NOMO-1 (cell line): ENCODE results near the gene VASP.

ENCODE experiments used
- DNase-seq, 2 experiments: peaks; one replicate each; lab custom pipeline; 2025; ENCODE audit not compliant: unreplicated experiment in 2 of 2; lab: John Stamatoyannopoulos, UW

VASP gene

GRCh38 chr19:45514376-45515051 is 7.2 kb downstream of the VASP start:
- peak in 1 of 2 experiments; percentile 68 for DNase-seq

GRCh38 chr19:45515081-45515624 is 7.9 kb downstream of the VASP start:
- peak; percentile 74 to 94 for DNase-seq

- no peak for DNase-seq
Observed at GRCh38 chr19:45515807-45516401, 8.6 kb downstream of the VASP start.

GRCh38 chr19:45517238-45517637 is 10.0 kb downstream of the VASP start:
- DNase-seq: no peak

DNA sequence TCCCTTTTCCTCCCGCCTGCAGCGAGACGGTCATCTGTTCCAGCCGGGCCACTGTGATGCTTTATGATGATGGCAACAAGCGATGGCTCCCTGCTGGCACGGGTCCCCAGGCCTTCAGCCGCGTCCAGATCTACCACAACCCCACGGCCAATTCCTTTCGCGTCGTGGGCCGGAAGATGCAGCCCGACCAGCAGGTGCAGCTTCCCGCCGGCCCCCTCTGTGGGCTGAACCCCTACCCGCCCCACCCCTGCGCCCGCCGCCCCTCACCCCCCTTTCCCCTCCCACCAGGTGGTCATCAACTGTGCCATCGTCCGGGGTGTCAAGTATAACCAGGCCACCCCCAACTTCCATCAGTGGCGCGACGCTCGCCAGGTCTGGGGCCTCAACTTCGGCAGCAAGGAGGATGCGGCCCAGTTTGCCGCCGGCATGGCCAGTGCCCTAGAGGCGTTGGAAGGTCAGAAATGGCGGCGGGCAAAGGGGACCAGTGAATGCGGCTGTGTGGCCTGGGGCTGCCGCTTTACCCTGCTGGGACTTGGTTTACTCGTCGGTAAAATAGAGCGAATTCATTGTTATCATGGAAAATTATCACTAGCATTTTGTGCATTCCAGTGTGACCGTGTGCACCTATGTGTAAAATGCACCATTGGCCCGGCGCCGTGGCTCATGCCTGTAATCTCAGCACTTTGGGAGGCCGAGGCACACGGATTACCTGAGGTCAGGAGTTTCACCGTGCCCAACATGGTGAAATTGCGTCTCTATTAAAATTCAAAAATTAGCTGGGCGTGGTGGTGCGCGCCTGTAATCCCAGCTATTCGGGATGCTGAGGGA is 10.6 kb downstream of the VASP start:
- DNase-seq: no peak

GRCh38 chr19:45518469-45518826 is 11.2 kb downstream of the VASP start:
- DNase-seq: no peak

GRCh38 chr19:45522010-45522941 is 15.0 kb downstream of the VASP start:
- DNase-seq: no peak

DNA sequence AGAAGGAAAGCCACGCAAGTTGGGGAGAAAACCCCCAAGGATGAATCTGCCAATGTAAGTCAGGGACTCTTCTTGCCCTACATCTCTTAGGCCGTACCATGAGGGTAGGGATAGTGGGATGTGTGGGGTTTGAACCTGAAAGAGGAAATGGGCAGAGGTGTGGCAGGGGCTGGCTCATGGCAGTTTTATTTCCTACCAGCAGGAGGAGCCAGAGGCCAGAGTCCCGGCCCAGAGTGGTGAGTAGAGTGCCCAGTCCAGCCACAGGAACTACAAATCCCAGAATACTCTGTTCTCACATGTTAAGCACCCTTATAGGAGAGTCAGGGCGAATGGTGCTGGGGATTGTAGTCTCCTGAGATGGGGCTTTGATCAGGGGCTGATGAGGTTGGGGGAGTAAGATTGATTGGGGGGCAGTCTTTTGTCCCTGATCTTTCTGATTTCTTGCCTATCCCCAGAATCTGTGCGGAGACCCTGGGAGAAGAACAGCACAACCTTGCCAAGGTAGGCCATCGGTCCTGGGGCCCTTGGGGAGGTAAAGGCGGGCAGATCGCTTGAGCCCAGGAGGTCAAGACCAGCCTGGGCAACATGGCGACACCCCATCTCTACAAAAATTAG is 16.5 kb downstream of the VASP start:
- peak; percentile 90 to 91 for DNase-seq

- no peak for DNase-seq
Observed at GRCh38 chr19:45524575-45525129, 17.4 kb downstream of the VASP start.

DNA sequence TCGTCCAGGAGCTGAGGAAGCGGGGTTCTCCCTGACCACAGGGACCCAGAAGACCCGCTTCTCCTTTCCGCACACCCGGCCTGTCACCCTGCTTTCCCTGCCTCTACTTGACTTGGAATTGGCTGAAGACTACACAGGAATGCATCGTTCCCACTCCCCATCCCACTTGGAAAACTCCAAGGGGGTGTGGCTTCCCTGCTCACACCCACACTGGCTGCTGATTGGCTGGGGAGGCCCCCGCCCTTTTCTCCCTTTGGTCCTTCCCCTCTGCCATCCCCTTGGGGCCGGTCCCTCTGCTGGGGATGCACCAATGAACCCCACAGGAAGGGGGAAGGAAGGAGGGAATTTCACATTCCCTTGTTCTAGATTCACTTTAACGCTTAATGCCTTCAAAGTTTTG is 18.9 kb downstream of the VASP start:
- no peak for DNase-seq

DNA sequence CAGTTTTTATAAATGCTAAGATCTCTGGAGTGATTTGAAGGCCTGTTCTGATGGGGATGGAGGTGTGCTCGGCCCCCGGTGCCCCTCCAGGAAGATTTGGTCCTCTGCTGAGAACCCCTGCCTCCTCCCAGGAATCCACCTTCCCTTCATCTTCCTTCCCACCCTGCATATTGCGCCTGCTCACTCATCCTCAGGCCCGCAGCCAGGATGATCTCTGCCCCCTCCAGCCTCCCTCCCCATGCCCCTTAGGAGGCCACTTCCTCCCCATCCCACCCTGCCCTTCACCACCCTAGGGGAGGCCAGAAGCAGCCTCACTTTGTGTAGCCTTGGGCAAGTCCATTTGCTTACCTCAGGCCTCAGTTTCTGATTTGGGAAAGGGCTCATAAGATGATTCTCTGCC is 19.7 kb downstream of the VASP start:
- no peak for DNase-seq

GRCh38 chr19:45527731-45528130 is 20.5 kb downstream of the VASP start:
- DNase-seq: no peak

GRCh38 chr19:45528149-45528743 is 21.0 kb downstream of the VASP start:
- no peak for DNase-seq

- no peak for DNase-seq
Observed at GRCh38 chr19:45528744-45529419, 21.6 kb downstream of the VASP start.

DNA sequence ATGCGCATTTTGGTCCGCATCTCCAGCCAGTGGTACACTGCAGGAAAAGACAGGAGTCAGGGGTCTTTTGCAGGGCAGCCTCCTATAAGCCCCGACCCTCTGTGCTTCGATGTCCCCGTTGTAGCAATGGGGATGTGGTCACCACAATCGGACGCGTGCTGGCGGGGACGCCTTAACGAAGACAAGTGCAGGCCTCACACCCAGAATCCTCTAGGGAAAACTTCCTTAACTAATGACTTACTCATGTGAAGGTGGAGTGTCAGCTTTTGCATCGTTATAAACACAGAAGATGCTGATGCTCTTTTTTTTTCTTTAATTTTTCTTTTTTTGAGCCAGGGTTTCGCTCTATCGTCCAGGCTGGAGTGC is 22.1 kb downstream of the VASP start:
- DNase-seq: no peak

- no peak for DNase-seq
Observed at GRCh38 chr19:45531349-45531748, 24.1 kb downstream of the VASP start.

- no peak for DNase-seq
Observed at GRCh38 chr19:45539459-45539858, 32.2 kb downstream of the VASP start.

DNA sequence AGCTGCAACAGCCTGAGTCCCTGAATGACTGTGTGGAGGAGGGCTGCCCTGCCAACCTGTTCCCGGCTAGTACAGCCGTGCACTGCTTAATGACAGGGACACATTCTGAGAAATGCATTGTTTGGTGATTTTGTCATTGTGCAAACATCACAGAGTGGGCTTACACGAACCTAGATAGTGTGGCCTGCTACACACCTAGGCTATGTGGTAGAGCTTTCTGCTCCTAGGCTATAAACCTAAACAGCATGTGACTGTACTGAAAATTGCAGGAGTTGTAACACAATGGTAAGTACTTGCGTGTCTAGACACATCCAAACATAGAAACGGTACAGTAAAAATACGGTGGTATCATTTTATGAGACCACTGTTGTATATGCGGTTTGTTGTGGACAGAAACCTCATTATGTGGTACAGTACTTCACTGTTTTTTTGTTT is 35.0 kb downstream of the VASP start:
- DNase-seq: peak; percentile 19 to 43

DNA sequence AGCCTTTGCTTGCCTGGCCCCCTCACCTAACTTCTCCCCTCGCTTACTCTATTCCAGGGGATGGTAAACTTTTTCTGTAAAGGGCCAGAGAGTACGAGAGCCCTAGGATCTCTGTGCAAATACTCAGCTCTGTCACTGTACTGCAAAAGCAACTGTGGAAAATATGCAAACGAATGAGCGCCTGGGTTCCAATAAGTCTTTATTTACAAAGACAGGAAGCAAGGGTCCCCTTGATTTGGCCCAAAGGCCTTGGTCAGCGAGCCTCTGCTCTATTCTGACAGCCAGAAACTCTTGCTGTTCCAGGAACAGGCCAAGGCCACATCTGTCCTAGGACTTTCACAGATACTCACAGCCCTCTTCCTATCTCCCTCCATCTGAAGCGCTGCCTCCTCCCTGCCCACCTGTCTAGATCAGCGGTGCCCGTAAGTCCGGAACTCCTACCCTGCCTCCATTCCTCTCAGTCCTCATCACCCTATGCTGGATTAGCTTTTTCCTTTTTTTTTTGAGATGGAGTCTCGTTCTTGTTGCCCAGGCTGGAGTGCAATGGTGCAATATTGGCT is 40.0 kb downstream of the VASP start:
- DNase-seq: no peak
